ENCODE results near the gene EFCAB11.

DNA sequence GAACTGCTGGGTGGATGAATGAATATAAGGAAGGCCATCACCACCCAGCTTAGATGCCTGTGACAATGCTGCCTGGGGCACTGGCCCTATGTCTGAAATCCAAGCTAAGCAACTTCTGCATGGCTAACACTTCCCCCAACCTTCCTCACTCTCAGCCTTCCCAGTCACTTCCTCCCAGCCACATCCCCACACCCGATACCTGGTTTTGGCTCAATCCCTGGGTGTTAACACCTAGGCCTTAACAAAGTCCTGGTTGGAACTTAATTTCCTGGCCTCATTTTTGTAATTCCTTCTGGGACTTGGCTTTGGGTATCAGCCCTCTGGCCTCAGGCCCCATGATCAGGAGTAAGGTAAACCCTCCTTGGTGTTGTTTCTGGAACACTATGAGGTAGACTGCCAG is 110.0 kb downstream of the EFCAB11 start:
- TF ChIP-seq CTCF (IDR thresholded peaks at IDR 0.05; ENCODE audit: insufficient read depth, low read length) = no peak
- TF ChIP-seq REST (IDR thresholded peaks at IDR 0.05; ENCODE audit: insufficient replicate concordance, low read depth) = no peak
- no peak for TF ChIP-seq SPI1 (IDR thresholded peaks at IDR 0.05; ENCODE audit: borderline replicate concordance, low read depth)
- TF ChIP-seq POLR2AphosphoS5 (IDR thresholded peaks at IDR 0.05; ENCODE audit: low read depth) = no peak
